ENCODE data around the gene NUTM1. TPM values are rescaled to one million over a fixed set of nuclear protein-coding genes. Genes with fewer than 3 reads are reported as not detected.

The NUTM1 gene
- total RNA-seq, result not detected
- polyA plus RNA-seq, result 0.02 TPM
- long read RNA-seq, donor 1, result 0 reads
- long read RNA-seq, donor 2, result 0 reads
- long read RNA-seq, donor 3, result 0 reads
- long read RNA-seq, donor 4, result 0 reads
- long read RNA-seq, donor 5, result 0 reads
- long read RNA-seq, donor 6, result 0 reads
- long read RNA-seq, donor 7, result 0 reads
- long read RNA-seq, donor 8, result 0 reads
- long read RNA-seq, donor 9, result 0 reads
- long read RNA-seq, donor 10, result 0 reads

- peaks cover 6 to 15% of the 10 kb centered on the region in 2 donors for H3K4me1 ChIP-seq (ENCODE audit: control insufficient read depth in 2 of 2, insufficient read depth in 2 of 2, low read length in 2 of 2)
- WGBS, result 3% methylated on average over 38 of the region's 38 CpGs
- peaks cover 7 to 17% of the 10 kb centered on the region in 2 donors for H3K36me3 ChIP-seq (ENCODE audit: control insufficient read depth in 2 of 2, insufficient read depth in 2 of 2, low read length in 1 of 2)
- H3K27me3 ChIP-seq (ENCODE audit: control insufficient read depth in 2 of 2, insufficient read depth in 1 of 2, low read length in 1 of 2), result no peaks in the 10 kb centered on the region
- peak within 1 kb of the TSS; percentile 95 to 96 for H3K4me3 ChIP-seq (ENCODE audit: low read length in 2 of 2)
- H3K27ac ChIP-seq (ENCODE audit: low read depth in 1 of 2, low read length in 1 of 2), result peak within 1 kb of the TSS; percentile 92 to 94
- peak; percentile 79 to 95 (median 88) for DNase-seq (ENCODE audit: low read depth in 6 of 9, low spot score in 9 of 9)
- no peaks in the 10 kb centered on the region for H3K9me3 ChIP-seq (ENCODE audit: control insufficient read depth in 2 of 2, insufficient read depth in 1 of 2, low read length in 1 of 2)
Measured at GRCh38 chr15:34342737-34343575, at the start of gene NUTM1, which contains the start of gene NOP10. TSS of gene NUTM1 (plus strand) at chr15:34343315. CDS start at chr15:34343697, 382 bp downstream. TSS of gene NOP10 (minus strand) at chr15:34343136. CDS start at chr15:34343073, 63 bp downstream.

- WGBS, result 24% methylated on average over 1 of the region's 1 CpG
- no peak for DNase-seq (ENCODE audit: low read depth in 6 of 9, low spot score in 9 of 9)
- no peak overlapping the region for H3K27ac ChIP-seq (ENCODE audit: low read depth in 1 of 2, low read length in 1 of 2)
Measured at GRCh38 chr15:34297059-34297458, 46.1 kb upstream of the NUTM1 start.

GRCh38 chr15:34301058-34301457 lies 42.1 kb upstream of the NUTM1 start:
- Histone ChIP-seq H3K4me1 (ENCODE audit: control insufficient read depth in 2 of 2, insufficient read depth in 2 of 2, low read length in 2 of 2) (no peaks in the 10 kb centered on the region), H3K27ac (ENCODE audit: low read depth in 1 of 2, low read length in 1 of 2) (no peak overlapping the region), H3K9me3 (ENCODE audit: control insufficient read depth in 2 of 2, insufficient read depth in 1 of 2, low read length in 1 of 2) (no peaks in the 10 kb centered on the region), H3K4me3 (ENCODE audit: low read length in 2 of 2) (no peak overlapping the region), H3K36me3 (ENCODE audit: control insufficient read depth in 2 of 2, insufficient read depth in 2 of 2, low read length in 1 of 2) (no peaks in the 10 kb centered on the region), H3K27me3 (ENCODE audit: control insufficient read depth in 2 of 2, insufficient read depth in 1 of 2, low read length in 1 of 2) (no peaks in the 10 kb centered on the region)
- no peak for DNase-seq (ENCODE audit: low read depth in 6 of 9, low spot score in 9 of 9)
- WGBS, result 94% methylated on average over 3 of the region's 3 CpGs

More at GRCh38 chr15:34297059-34297458, 46.1 kb upstream of the NUTM1 start:
- no peaks in the 10 kb centered on the region for H3K36me3 ChIP-seq (ENCODE audit: control insufficient read depth in 2 of 2, insufficient read depth in 2 of 2, low read length in 1 of 2)
- no peaks in the 10 kb centered on the region for H3K9me3 ChIP-seq (ENCODE audit: control insufficient read depth in 2 of 2, insufficient read depth in 1 of 2, low read length in 1 of 2)
- no peak overlapping the region for H3K4me3 ChIP-seq (ENCODE audit: low read length in 2 of 2)
- H3K4me1 ChIP-seq (ENCODE audit: control insufficient read depth in 2 of 2, insufficient read depth in 2 of 2, low read length in 2 of 2), result no peaks in the 10 kb centered on the region
- H3K27me3 ChIP-seq (ENCODE audit: control insufficient read depth in 2 of 2, insufficient read depth in 1 of 2, low read length in 1 of 2), result no peaks in the 10 kb centered on the region

GRCh38 chr15:34304613-34305012 lies 38.5 kb upstream of the NUTM1 start:
- H3K4me3 ChIP-seq (ENCODE audit: low read length in 2 of 2), result no peak overlapping the region
- no peak for DNase-seq (ENCODE audit: low read depth in 6 of 9, low spot score in 9 of 9)
- no peaks in the 10 kb centered on the region for H3K36me3 ChIP-seq (ENCODE audit: control insufficient read depth in 2 of 2, insufficient read depth in 2 of 2, low read length in 1 of 2)
- no peaks in the 10 kb centered on the region for H3K27me3 ChIP-seq (ENCODE audit: control insufficient read depth in 2 of 2, insufficient read depth in 1 of 2, low read length in 1 of 2)
- H3K9me3 ChIP-seq (ENCODE audit: control insufficient read depth in 2 of 2, insufficient read depth in 1 of 2, low read length in 1 of 2), result no peaks in the 10 kb centered on the region
- H3K4me1 ChIP-seq (ENCODE audit: control insufficient read depth in 2 of 2, insufficient read depth in 2 of 2, low read length in 2 of 2), result no peaks in the 10 kb centered on the region
- H3K27ac ChIP-seq (ENCODE audit: low read depth in 1 of 2, low read length in 1 of 2), result no peak overlapping the region

GRCh38 chr15:34311563-34311962 lies 31.6 kb upstream of the NUTM1 start:
- no peak for DNase-seq (ENCODE audit: low read depth in 6 of 9, low spot score in 9 of 9)
- no peak overlapping the region for H3K4me3 ChIP-seq (ENCODE audit: low read length in 2 of 2)
- H3K36me3 ChIP-seq (ENCODE audit: control insufficient read depth in 2 of 2, insufficient read depth in 2 of 2, low read length in 1 of 2), result peaks cover 0 to 3% of the 10 kb centered on the region in 2 donors
- no peaks in the 10 kb centered on the region for H3K9me3 ChIP-seq (ENCODE audit: control insufficient read depth in 2 of 2, insufficient read depth in 1 of 2, low read length in 1 of 2)
- H3K27ac ChIP-seq (ENCODE audit: low read depth in 1 of 2, low read length in 1 of 2), result no peak overlapping the region
- WGBS, result 100% methylated on average over 1 of the region's 1 CpG
- no peaks in the 10 kb centered on the region for H3K27me3 ChIP-seq (ENCODE audit: control insufficient read depth in 2 of 2, insufficient read depth in 1 of 2, low read length in 1 of 2)
- peaks cover 0 to 2% of the 10 kb centered on the region in 2 donors for H3K4me1 ChIP-seq (ENCODE audit: control insufficient read depth in 2 of 2, insufficient read depth in 2 of 2, low read length in 2 of 2)

GRCh38 chr15:34314491-34315490 lies 28.3 kb upstream of the NUTM1 start:
- WGBS, result 64% methylated on average over 3 of the region's 3 CpGs
- Histone ChIP-seq H3K9me3 (ENCODE audit: control insufficient read depth in 2 of 2, insufficient read depth in 1 of 2, low read length in 1 of 2) (no peaks in the 10 kb centered on the region), H3K27me3 (ENCODE audit: control insufficient read depth in 2 of 2, insufficient read depth in 1 of 2, low read length in 1 of 2) (no peaks in the 10 kb centered on the region), H3K27ac (ENCODE audit: low read depth in 1 of 2, low read length in 1 of 2) (no peak overlapping the region), H3K4me1 (ENCODE audit: control insufficient read depth in 2 of 2, insufficient read depth in 2 of 2, low read length in 2 of 2) (peaks cover 8 to 11% of the 10 kb centered on the region in 2 donors), H3K36me3 (ENCODE audit: control insufficient read depth in 2 of 2, insufficient read depth in 2 of 2, low read length in 1 of 2) (peaks cover 0 to 3% of the 10 kb centered on the region in 2 donors), H3K4me3 (ENCODE audit: low read length in 2 of 2) (no peak overlapping the region)
- DNase-seq (ENCODE audit: low read depth in 6 of 9, low spot score in 9 of 9), result no peak

- H3K9me3 ChIP-seq (ENCODE audit: control insufficient read depth in 2 of 2, insufficient read depth in 1 of 2, low read length in 1 of 2), result no peaks in the 10 kb centered on the region
- no peaks in the 10 kb centered on the region for H3K27me3 ChIP-seq (ENCODE audit: control insufficient read depth in 2 of 2, insufficient read depth in 1 of 2, low read length in 1 of 2)
- H3K4me3 ChIP-seq (ENCODE audit: low read length in 2 of 2), result peak overlapping the region; percentile 53 to 68
- H3K36me3 ChIP-seq (ENCODE audit: control insufficient read depth in 2 of 2, insufficient read depth in 2 of 2, low read length in 1 of 2), result no peaks in the 10 kb centered on the region
- H3K27ac ChIP-seq (ENCODE audit: low read depth in 1 of 2, low read length in 1 of 2), result peak overlapping the region; percentile 2 to 71
- peak in 4 of 9 donors; percentile 34 to 69 (median 50) for DNase-seq (ENCODE audit: low read depth in 6 of 9, low spot score in 9 of 9)
- WGBS, result 4% methylated on average over 10 of the region's 10 CpGs
- H3K4me1 ChIP-seq (ENCODE audit: control insufficient read depth in 2 of 2, insufficient read depth in 2 of 2, low read length in 2 of 2), result peaks cover 8 to 11% of the 10 kb centered on the region in 2 donors
Measured at GRCh38 chr15:34318277-34319079, 24.6 kb upstream of the NUTM1 start.

- DNase-seq (ENCODE audit: low read depth in 6 of 9, low spot score in 9 of 9), result no peak
- 98% methylated on average over 10 of the region's 10 CpGs for WGBS
Measured at GRCh38 chr15:34323217-34323616, 19.9 kb upstream of the NUTM1 start.

More at GRCh38 chr15:34323217-34323616, 19.9 kb upstream of the NUTM1 start:
- Histone ChIP-seq H3K27me3 (ENCODE audit: control insufficient read depth in 2 of 2, insufficient read depth in 1 of 2, low read length in 1 of 2) (no peaks in the 10 kb centered on the region), H3K4me3 (ENCODE audit: low read length in 2 of 2) (no peak overlapping the region), H3K4me1 (ENCODE audit: control insufficient read depth in 2 of 2, insufficient read depth in 2 of 2, low read length in 2 of 2) (peaks cover 5 to 11% of the 10 kb centered on the region in 2 donors), H3K27ac (ENCODE audit: low read depth in 1 of 2, low read length in 1 of 2) (no peak overlapping the region), H3K36me3 (ENCODE audit: control insufficient read depth in 2 of 2, insufficient read depth in 2 of 2, low read length in 1 of 2) (no peaks in the 10 kb centered on the region), H3K9me3 (ENCODE audit: control insufficient read depth in 2 of 2, insufficient read depth in 1 of 2, low read length in 1 of 2) (no peaks in the 10 kb centered on the region)

Measured in thymus (tissue), 14 donors.